ENCODE data around the gene ATXN7L2.
"Not testable (repeated sequence)": the region's sequence is repeated elsewhere in the genome, so short reads cannot be mapped to it uniquely, and the experiment has no call there.

GRCh38 chr1:109473284-109474057, 10.2 kb upstream of the ATXN7L2 start:
- not testable (repeated sequence) for TF ChIP-seq CTCF, POLR2A (IDR thresholded peaks at IDR 0.05)
